Measurements from ENCODE around the gene VCX3B.
"Not testable (repeated sequence)": the region's sequence is repeated elsewhere in the genome, so short reads cannot be mapped to it uniquely, and the experiment has no call there.

VCX3B gene

DNA sequence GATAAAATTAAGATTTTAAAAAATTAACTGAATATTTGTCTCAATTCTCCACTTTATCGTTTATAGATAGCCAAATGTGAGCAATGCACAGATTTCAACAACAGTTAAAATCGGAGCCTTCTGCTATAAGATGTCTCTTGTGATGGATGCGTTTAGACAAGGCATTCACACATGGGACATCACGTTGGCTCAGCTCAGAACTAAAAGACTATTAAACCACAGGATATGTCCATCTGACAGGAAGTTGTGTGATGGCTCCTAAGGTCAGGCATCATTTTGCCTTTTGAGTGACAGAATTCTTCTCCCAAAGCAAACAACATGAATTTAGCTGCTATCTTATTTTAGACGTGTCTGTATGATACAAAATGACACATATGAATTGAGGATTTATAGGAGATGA, 17.3 kb upstream of the VCX3B start:
- TF ChIP-seq, protein P1, sequence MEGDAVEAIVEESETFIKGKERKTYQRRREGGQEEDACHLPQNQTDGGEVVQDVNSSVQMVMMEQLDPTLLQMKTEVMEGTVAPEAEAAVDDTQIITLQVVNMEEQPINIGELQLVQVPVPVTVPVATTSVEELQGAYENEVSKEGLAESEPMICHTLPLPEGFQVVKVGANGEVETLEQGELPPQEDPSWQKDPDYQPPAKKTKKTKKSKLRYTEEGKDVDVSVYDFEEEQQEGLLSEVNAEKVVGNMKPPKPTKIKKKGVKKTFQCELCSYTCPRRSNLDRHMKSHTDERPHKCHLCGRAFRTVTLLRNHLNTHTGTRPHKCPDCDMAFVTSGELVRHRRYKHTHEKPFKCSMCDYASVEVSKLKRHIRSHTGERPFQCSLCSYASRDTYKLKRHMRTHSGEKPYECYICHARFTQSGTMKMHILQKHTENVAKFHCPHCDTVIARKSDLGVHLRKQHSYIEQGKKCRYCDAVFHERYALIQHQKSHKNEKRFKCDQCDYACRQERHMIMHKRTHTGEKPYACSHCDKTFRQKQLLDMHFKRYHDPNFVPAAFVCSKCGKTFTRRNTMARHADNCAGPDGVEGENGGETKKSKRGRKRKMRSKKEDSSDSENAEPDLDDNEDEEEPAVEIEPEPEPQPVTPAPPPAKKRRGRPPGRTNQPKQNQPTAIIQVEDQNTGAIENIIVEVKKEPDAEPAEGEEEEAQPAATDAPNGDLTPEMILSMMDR (IDR thresholded peaks at IDR 0.05; ENCODE audit: low read length, missing control alignments), result no peak
- no peak overlapping the region for H3K4me3 ChIP-seq (replicated peaks; ENCODE audit: low read depth, low read length)
- DNase-seq (ENCODE audit: low read depth), result no peak

DNA sequence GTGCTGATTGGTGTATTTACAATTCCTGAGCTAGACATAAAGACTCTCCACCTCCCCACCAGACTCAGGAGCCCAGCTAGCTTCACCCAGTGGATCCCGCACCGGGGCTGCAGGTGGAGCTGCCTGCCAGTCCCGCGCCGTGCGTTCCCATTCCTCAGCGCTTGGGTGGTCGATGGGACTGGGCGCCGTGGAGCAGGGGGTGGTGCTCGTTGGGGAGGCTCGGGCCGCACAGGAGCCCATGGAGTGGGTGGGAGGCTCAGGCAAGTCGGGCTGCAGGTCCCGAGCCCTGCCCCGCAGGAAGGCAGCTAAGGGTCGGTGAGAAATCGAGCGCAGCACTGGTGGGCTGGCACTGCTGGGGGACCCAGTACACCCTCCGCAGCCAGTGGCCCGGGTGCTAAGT, 12.3 kb upstream of the VCX3B start:
- not testable (repeated sequence) for H3K4me3 ChIP-seq (replicated peaks; ENCODE audit: low read depth, low read length); DNase-seq (ENCODE audit: low read depth)

DNA sequence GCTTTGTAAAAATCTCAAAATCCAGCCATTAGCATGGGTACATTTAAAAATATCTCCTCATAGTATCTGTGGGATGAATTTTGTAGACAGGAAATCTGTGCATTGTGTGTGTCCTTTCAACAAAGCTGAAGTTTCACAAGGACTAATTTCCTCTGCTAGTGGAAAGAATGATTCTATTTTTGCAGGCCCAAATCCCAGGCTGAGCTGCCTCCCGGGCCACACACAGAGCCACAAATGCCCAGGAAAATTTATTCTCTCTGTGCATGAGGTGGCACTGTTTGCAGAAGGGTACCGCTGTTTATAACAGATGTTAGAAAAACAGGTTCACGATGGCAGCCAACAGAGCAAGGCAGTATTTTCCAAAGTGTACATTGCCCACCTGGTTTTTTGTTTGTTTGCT, 11.0 kb upstream of the VCX3B start:
- H3K4me3 ChIP-seq (replicated peaks; ENCODE audit: low read depth, low read length), result no peak overlapping the region
- TF ChIP-seq, protein P1 (IDR thresholded peaks at IDR 0.05; ENCODE audit: low read length, missing control alignments), result no peak
- no peak for DNase-seq (ENCODE audit: low read depth)

DNA sequence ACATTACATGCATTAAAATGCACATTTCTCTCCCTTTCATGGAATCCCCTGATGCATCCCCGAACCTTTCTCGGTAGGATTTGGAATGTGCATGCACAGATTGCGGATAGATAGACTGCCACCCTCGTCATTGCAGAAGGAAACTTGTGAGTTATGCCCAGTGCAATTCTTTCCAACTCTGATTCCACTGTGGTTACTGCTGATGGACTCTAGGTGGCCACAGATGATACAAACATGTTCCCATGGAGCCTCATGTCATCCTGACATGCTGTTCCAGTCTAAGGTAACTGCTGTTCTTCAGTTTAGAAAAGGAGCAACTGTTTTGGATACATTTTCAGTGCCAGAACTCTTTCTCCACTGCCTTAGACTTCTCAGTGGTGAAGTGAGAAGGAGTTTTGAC, 9.1 kb upstream of the VCX3B start:
- H3K4me3 ChIP-seq (replicated peaks; ENCODE audit: low read depth, low read length), result no peak overlapping the region
- DNase-seq (ENCODE audit: low read depth), result no peak
- TF ChIP-seq, protein P1 (IDR thresholded peaks at IDR 0.05; ENCODE audit: low read length, missing control alignments), result peak; percentile 15

DNA sequence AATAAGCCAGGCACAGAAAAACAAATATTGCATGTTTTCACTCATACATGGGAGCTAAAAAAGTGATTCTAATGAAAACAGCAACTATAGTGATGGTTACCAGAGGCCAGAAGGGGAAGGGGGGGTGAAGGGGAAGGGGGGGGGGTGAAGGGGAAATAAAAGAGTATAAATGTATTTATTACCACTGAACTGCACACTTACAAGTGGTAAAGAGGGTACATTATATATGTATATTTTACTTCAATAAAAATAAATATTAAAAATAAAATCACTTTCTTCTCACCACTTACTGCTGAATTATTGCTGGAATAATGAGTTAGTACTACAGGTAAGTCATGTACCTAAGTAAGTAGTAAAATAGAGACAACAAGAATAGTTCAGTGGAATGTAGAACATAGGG, 2.1 kb upstream of the VCX3B start:
- H3K4me3 ChIP-seq (replicated peaks; ENCODE audit: low read depth, low read length), result no peak overlapping the region
- TF ChIP-seq, protein P1 (IDR thresholded peaks at IDR 0.05; ENCODE audit: low read length, missing control alignments), result no peak
- DNase-seq (ENCODE audit: low read depth), result no peak

DNA sequence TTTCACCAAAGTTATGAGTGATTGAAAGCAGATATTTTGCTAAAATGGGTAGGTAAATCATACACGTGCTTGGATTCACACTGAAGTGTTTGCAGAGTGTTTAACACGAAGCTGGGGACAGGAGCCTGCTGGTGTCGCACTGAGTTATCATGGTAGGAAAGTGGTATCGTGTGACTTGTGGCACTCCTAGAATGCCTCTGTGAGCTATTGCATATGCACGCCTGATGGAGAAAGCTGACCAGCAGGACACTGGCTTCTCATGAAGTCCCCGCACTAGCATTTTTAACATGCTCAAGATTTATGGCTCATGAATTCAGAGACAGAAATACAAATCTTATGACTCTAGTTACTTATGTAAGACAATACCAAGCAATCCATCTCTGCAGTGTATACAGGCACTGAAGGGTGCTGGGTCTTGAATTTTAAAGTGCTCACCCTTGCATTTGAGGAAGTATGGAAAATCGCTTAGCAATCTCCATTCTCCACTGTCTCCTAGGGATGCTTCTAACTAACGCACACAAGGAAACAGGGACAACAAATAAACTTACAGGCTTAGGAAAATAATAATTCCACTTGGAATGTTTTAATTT, 19.8 kb downstream of the VCX3B start:
- no peak for DNase-seq (ENCODE audit: low read depth)
- TF ChIP-seq, protein P1 (IDR thresholded peaks at IDR 0.05; ENCODE audit: low read length, missing control alignments), result no peak

DNA sequence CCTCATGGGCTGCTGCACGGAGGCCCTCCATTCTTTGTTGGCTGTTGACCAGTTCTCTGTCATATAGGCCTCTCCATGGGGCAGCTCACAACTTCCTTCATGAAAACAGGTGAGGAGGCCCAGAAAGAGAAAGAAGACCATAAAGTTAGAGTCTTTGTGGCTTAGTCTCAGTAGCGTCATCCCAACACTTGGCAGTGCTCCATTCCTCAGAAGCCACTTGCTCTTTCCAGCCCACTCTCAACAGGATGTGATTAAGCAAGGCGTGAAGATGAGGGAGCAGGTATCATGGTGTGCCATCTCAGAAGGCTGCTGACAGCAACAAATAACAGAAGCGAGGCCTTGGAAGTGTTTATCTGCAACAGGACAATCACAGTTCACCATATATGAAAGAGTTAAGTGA, 30.4 kb downstream of the VCX3B start:
- H3K4me3 ChIP-seq (replicated peaks; ENCODE audit: low read depth, low read length); DNase-seq (ENCODE audit: low read depth): not testable (repeated sequence)

More for the DNA sequence above, 19.8 kb downstream of the VCX3B start:
- no peak overlapping the region for H3K4me3 ChIP-seq (replicated peaks; ENCODE audit: low read depth, low read length)

DNA sequence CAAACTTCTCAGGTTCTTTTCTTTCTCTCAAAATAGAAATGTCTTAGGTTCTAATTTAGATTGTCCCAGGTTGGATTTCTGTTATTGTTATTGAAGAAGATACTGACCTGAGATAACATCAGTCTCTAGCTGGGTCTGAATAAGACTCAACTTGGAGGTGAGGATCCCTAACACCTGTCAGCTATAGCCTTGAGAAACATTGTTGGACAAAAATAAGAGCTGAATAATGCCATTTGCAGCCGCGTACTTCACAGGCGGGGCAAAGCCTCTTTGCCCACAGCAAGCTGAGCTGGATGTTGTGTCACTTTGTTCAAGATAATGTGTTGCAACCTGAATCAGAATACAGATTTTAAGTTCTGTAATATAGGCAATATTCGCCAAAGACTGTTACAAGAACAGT, 35.6 kb downstream of the VCX3B start:
- H3K4me3 ChIP-seq (replicated peaks; ENCODE audit: low read depth, low read length), result no peak overlapping the region
- no peak for DNase-seq (ENCODE audit: low read depth)
- TF ChIP-seq, protein P1 (IDR thresholded peaks at IDR 0.05; ENCODE audit: low read length, missing control alignments), result no peak

DNA sequence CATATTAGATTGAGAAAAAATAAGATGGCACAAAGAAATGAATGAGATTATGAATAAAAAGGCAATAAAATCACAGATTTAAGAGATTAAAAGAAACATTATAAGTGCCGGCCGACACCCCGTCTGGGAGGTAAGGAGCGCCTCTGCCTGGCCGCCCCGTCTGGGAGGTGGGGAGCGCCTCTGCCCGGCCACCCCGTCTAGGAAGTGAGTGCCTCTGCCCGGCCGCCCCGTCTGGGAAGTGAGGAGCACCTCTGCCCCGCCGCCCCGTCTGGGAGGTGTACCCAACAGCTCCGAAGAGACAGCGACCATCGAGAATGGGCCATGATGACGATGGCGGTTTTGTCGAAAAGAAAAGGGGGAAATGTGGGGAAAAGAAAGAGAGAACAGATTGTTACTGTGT, 37.5 kb downstream of the VCX3B start:
- DNase-seq (ENCODE audit: low read depth); H3K4me3 ChIP-seq (replicated peaks; ENCODE audit: low read depth, low read length): not testable (repeated sequence)

All from fibroblast of pulmonary artery (primary cell).